Measurements from ENCODE around the gene STAP2. TPM values are rescaled to one million over a fixed set of nuclear protein-coding genes. Genes with fewer than 3 reads are reported as not detected.

Gene STAP2
- total and polyA plus RNA-seq, 5 donors, result 6.7 to 13.9 (median 10.9) TPM

GRCh38 chr19:4376028-4376670, 37.5 kb upstream of the STAP2 start:
- Histone ChIP-seq H3K4me1 (ENCODE audit: control insufficient read depth, insufficient read depth, low read length) (peaks cover 56% of the 10 kb centered on the region), H3K9me3 (ENCODE audit: control insufficient read depth, low read length) (no peaks in the 10 kb centered on the region), H3K27me3 (ENCODE audit: control insufficient read depth, insufficient read depth) (no peaks in the 10 kb centered on the region), H3K4me3 (ENCODE audit: low read length) (no peak overlapping the region), H3K27ac (ENCODE audit: low read length) (peak overlapping the region; percentile 14)
- intact Hi-C loops (cut with DNase I), result no loop called here
- WGBS, result 71% methylated on average over 16 of the region's 16 CpGs
- no peak for DNase-seq
- no peak for ATAC-seq

GRCh38 chr19:4375164-4376027, 36.8 kb upstream of the STAP2 start:
- ATAC-seq, result no peak
- no peak overlapping the region for H3K4me3 ChIP-seq (ENCODE audit: low read length)

GRCh38 chr19:4374498-4375163, 36.0 kb upstream of the STAP2 start:
- ATAC-seq (peak; percentile 75 to 88), DNase-seq (peak; percentile 94)
- H3K27ac ChIP-seq (ENCODE audit: low read length), result peak overlapping the region; percentile 90
- no peak overlapping the region for H3K4me3 ChIP-seq (ENCODE audit: low read length)
- no peaks in the 10 kb centered on the region for H3K9me3 ChIP-seq (ENCODE audit: control insufficient read depth, low read length)
- peaks cover 54% of the 10 kb centered on the region for H3K4me1 ChIP-seq (ENCODE audit: control insufficient read depth, insufficient read depth, low read length)
- intact Hi-C loops (cut with DNase I), result no loop called here
- no peaks in the 10 kb centered on the region for H3K27me3 ChIP-seq (ENCODE audit: control insufficient read depth, insufficient read depth)
- 41% methylated on average over 27 of the region's 27 CpGs for WGBS

More at GRCh38 chr19:4375164-4376027, 36.8 kb upstream of the STAP2 start:
- Histone ChIP-seq H3K27ac (ENCODE audit: low read length) (peak overlapping the region; percentile 90), H3K27me3 (ENCODE audit: control insufficient read depth, insufficient read depth) (no peaks in the 10 kb centered on the region), H3K4me1 (ENCODE audit: control insufficient read depth, insufficient read depth, low read length) (peaks cover 57% of the 10 kb centered on the region), H3K9me3 (ENCODE audit: control insufficient read depth, low read length) (no peaks in the 10 kb centered on the region)
- WGBS, result 43% methylated on average over 16 of the region's 16 CpGs
- intact Hi-C loops (cut with DNase I), result no loop called here
- peak; percentile 65 to 81 (median 79) for DNase-seq

- Histone ChIP-seq H3K4me3 (ENCODE audit: low read length) (no peak overlapping the region), H3K4me1 (ENCODE audit: control insufficient read depth, insufficient read depth, low read length) (peaks cover 50% of the 10 kb centered on the region), H3K27ac (ENCODE audit: low read length) (peak overlapping the region; percentile 90), H3K9me3 (ENCODE audit: control insufficient read depth, low read length) (no peaks in the 10 kb centered on the region), H3K27me3 (ENCODE audit: control insufficient read depth, insufficient read depth) (no peaks in the 10 kb centered on the region)
- DNase-seq (peak; percentile 74 to 87 (median 84)), ATAC-seq (peak; percentile 30 to 40)
- intact Hi-C loops (cut with DNase I), result no loop called here
- 29% methylated on average over 25 of the region's 25 CpGs for WGBS
These were observed 35.2 kb upstream of the STAP2 start for GRCh38 chr19:4373601-4374497.

- intact Hi-C loops (cut with DNase I), result no loop called here
- no peaks in the 10 kb centered on the region for H3K27me3 ChIP-seq (ENCODE audit: control insufficient read depth, insufficient read depth)
- no peaks in the 10 kb centered on the region for H3K9me3 ChIP-seq (ENCODE audit: control insufficient read depth, low read length)
- peaks cover 53% of the 10 kb centered on the region for H3K4me1 ChIP-seq (ENCODE audit: control insufficient read depth, insufficient read depth, low read length)
- peak overlapping the region; percentile 90 for H3K27ac ChIP-seq (ENCODE audit: low read length)
- ATAC-seq, result no peak
- no peak for DNase-seq
- WGBS, result 82% methylated on average over 8 of the region's 8 CpGs
- no peak overlapping the region for H3K4me3 ChIP-seq (ENCODE audit: low read length)
These were observed 34.4 kb upstream of the STAP2 start for GRCh38 chr19:4373013-4373367.

- Histone ChIP-seq H3K27me3 (ENCODE audit: control insufficient read depth, insufficient read depth) (no peaks in the 10 kb centered on the region), H3K9me3 (ENCODE audit: control insufficient read depth, low read length) (no peaks in the 10 kb centered on the region), H3K27ac (ENCODE audit: low read length) (no peak overlapping the region), H3K4me1 (ENCODE audit: control insufficient read depth, insufficient read depth, low read length) (peaks cover 55% of the 10 kb centered on the region), H3K4me3 (ENCODE audit: low read length) (no peak overlapping the region)
- intact Hi-C loops (cut with DNase I), result no loop called here
- DNase-seq, result no peak
- WGBS, result 82% methylated on average over 22 of the region's 22 CpGs
- no peak for ATAC-seq
These were observed 33.8 kb upstream of the STAP2 start for GRCh38 chr19:4372165-4373012.

- WGBS, result 85% methylated on average over 31 of the region's 31 CpGs
These were observed 32.9 kb upstream of the STAP2 start for GRCh38 chr19:4371247-4372164.

GRCh38 chr19:4370418-4371041, 31.9 kb upstream of the STAP2 start:
- DNase-seq (peak in 1 of 3 donors; percentile 57), ATAC-seq (no peak)
- Histone ChIP-seq H3K4me3 (ENCODE audit: low read length) (no peak overlapping the region), H3K4me1 (ENCODE audit: control insufficient read depth, insufficient read depth, low read length) (peaks cover 40% of the 10 kb centered on the region), H3K27me3 (ENCODE audit: control insufficient read depth, insufficient read depth) (no peaks in the 10 kb centered on the region), H3K27ac (ENCODE audit: low read length) (no peak overlapping the region), H3K9me3 (ENCODE audit: control insufficient read depth, low read length) (no peaks in the 10 kb centered on the region)
- WGBS, result 90% methylated on average over 15 of the region's 15 CpGs
- intact Hi-C loops (cut with DNase I), result no loop called here

More at GRCh38 chr19:4371247-4372164, 32.9 kb upstream of the STAP2 start:
- ATAC-seq, result no peak
- no peak for DNase-seq
- H3K27me3 ChIP-seq (ENCODE audit: control insufficient read depth, insufficient read depth), result no peaks in the 10 kb centered on the region
- intact Hi-C loops (cut with DNase I), result no loop called here
- no peak overlapping the region for H3K4me3 ChIP-seq (ENCODE audit: low read length)
- peaks cover 47% of the 10 kb centered on the region for H3K4me1 ChIP-seq (ENCODE audit: control insufficient read depth, insufficient read depth, low read length)
- no peak overlapping the region for H3K27ac ChIP-seq (ENCODE audit: low read length)
- H3K9me3 ChIP-seq (ENCODE audit: control insufficient read depth, low read length), result no peaks in the 10 kb centered on the region

GRCh38 chr19:4369888-4370260, 31.2 kb upstream of the STAP2 start:
- ATAC-seq, result no peak
- 43% methylated on average over 21 of the region's 21 CpGs for WGBS
- Histone ChIP-seq H3K4me1 (ENCODE audit: control insufficient read depth, insufficient read depth, low read length) (peaks cover 34% of the 10 kb centered on the region), H3K9me3 (ENCODE audit: control insufficient read depth, low read length) (no peaks in the 10 kb centered on the region), H3K27me3 (ENCODE audit: control insufficient read depth, insufficient read depth) (no peaks in the 10 kb centered on the region), H3K27ac (ENCODE audit: low read length) (no peak overlapping the region), H3K4me3 (ENCODE audit: low read length) (no peak overlapping the region)
- DNase-seq, result peak in 2 of 3 donors; percentile 81 to 84
- intact Hi-C loops (cut with DNase I), result no loop called here

Data from right cardiac atrium (tissue), 5 donors.